ENCODE data around the gene PPDPF.

PPDPF gene

GRCh38 chr20:63539092-63539430 lies 18.5 kb downstream of the PPDPF start:
- DNase-seq = no peak

GRCh38 chr20:63539441-63540370 lies 19.1 kb downstream of the PPDPF start:
- no peak for DNase-seq

- peak in 1 of 2 experiments; percentile 36 for DNase-seq
These were observed 20.0 kb downstream of the PPDPF start for GRCh38 chr20:63540417-63541186.

GRCh38 chr20:63541371-63541770 lies 20.8 kb downstream of the PPDPF start:
- no peak for DNase-seq

GRCh38 chr20:63542031-63542559 lies 21.5 kb downstream of the PPDPF start:
- DNase-seq = no peak

- DNase-seq = no peak
These were observed 22.1 kb downstream of the PPDPF start for GRCh38 chr20:63542696-63543095.

- no peak for DNase-seq
These were observed 22.6 kb downstream of the PPDPF start for GRCh38 chr20:63543131-63543530.

GRCh38 chr20:63543733-63544132 lies 23.2 kb downstream of the PPDPF start:
- DNase-seq = no peak

- DNase-seq = no peak
These were observed 23.8 kb downstream of the PPDPF start for GRCh38 chr20:63544241-63544957.

GRCh38 chr20:63544958-63545516 lies 24.5 kb downstream of the PPDPF start:
- DNase-seq = no peak

- no peak for DNase-seq
These were observed 25.2 kb downstream of the PPDPF start for GRCh38 chr20:63545814-63546213.

GRCh38 chr20:63546256-63546955 lies 25.8 kb downstream of the PPDPF start:
- DNase-seq = no peak

GRCh38 chr20:63546956-63547724 lies 26.6 kb downstream of the PPDPF start:
- DNase-seq = no peak

- no peak for DNase-seq
These were observed 27.3 kb downstream of the PPDPF start, which contains the start of gene SRMS for GRCh38 chr20:63547725-63548480. TSS of gene SRMS (minus strand) at chr20:63547749. CDS start at chr20:63547463, 286 bp downstream.

- no peak for DNase-seq
These were observed 28.0 kb downstream of the PPDPF start for GRCh38 chr20:63548542-63548941.

GRCh38 chr20:63549019-63549418 lies 28.5 kb downstream of the PPDPF start:
- DNase-seq = no peak

- DNase-seq = no peak
These were observed 29.2 kb downstream of the PPDPF start for GRCh38 chr20:63549679-63550282.

GRCh38 chr20:63551068-63551467 lies 30.5 kb downstream of the PPDPF start:
- DNase-seq = no peak

- no peak for DNase-seq
These were observed 32.1 kb downstream of the PPDPF start for GRCh38 chr20:63552481-63553249.

Measured in NCI-H446 (cell line).